Islet precursor cell (in vitro differentiated cells): ENCODE measurements around the gene DAB1.
"Not testable (repeated sequence)": the region's sequence is repeated elsewhere in the genome, so short reads cannot be mapped to it uniquely, and the experiment has no call there.

Experiments used
- DNase-seq: peaks from one replicate; pipeline ENCODE4 v3.0.0-alpha.2; 2018

The DAB1 gene

GRCh38 chr1:57265104-57265503 is 158.8 kb downstream of the DAB1 start:
- DNase-seq = no peak

DNA sequence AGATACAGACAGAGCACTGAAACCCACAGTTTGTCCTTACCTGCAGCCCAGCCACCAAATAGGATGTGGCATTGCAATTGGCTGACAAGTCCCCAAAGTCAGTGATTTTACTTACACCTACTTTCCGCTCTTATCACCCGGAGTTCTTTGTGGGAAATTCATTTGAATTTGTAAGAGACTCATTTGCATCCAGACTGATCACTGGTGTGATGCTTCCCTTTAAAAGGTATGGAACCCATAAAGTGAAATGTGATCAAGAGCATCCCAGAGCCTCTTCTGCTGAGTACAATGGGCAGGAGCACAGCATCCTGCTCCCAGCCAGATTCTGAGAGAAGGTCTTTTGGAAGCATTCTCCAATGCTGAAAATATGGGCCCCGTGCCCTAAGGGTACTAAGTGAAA is 161.4 kb downstream of the DAB1 start:
- no peak for DNase-seq

- no peak for DNase-seq
These were observed 165.1 kb downstream of the DAB1 start for GRCh38 chr1:57258557-57259325.

GRCh38 chr1:57255945-57256344 is 167.9 kb downstream of the DAB1 start:
- DNase-seq = no peak

DNA sequence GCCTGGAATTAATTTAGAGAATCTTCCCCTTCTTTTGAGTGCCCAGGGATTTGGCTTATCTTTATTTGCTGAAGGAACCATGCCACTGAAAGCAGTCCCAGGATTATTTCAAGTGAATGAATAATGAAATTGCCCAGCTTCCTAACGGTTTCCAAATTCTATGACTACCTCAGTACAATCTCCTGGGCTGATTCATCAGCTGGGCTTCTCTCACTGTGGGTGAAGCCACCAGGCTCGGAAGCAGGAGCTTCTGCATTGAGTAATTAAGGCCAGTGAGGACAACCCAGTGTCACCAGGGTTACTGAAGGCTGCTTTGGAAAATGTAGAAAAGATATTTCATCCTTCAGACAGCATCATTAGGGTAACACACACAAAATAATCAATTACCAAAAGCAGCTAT is 169.8 kb downstream of the DAB1 start:
- DNase-seq = no peak

DNA sequence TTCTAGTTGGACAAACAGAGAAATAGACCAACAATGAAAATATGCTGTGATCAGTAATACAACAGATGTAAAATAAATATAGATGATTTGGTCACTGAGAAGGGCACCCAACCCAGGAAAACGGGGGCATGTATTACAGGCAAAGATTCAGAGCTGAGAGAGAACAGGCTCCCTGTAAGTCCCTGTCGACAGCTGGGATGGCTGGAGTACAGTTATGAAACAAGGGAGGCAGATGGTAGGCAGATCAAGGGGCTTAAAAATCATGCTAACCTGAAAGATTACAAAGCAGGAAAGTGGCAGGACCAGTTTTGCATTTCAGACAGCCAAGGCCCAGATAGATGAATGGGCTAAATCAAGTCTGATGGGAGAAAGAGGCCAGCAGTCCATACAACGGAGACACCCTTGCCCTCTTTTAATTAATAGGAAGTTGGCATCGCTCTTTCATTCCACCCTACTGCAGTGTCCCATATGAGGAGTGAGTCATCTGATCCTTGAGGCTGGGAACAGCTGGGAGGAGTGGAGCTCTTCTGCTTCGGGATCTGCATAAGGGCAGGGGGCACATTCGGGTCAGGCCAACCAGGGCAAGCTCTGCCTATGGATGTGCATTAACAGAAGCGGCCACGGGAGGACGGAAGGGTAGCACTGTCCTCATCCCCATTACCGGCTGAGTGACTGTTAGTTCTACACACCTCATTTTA is 171.1 kb downstream of the DAB1 start:
- no peak for DNase-seq

- DNase-seq = no peak
These were observed 173.8 kb downstream of the DAB1 start for GRCh38 chr1:57250021-57250420.

- DNase-seq = no peak
These were observed 174.3 kb downstream of the DAB1 start for GRCh38 chr1:57249511-57249910.

GRCh38 chr1:57248830-57249229 is 175.0 kb downstream of the DAB1 start:
- no peak for DNase-seq

- DNase-seq = no peak
These were observed 185.6 kb downstream of the DAB1 start for GRCh38 chr1:57238233-57238781.

GRCh38 chr1:57235730-57236510 is 187.9 kb downstream of the DAB1 start:
- no peak for DNase-seq

DNA sequence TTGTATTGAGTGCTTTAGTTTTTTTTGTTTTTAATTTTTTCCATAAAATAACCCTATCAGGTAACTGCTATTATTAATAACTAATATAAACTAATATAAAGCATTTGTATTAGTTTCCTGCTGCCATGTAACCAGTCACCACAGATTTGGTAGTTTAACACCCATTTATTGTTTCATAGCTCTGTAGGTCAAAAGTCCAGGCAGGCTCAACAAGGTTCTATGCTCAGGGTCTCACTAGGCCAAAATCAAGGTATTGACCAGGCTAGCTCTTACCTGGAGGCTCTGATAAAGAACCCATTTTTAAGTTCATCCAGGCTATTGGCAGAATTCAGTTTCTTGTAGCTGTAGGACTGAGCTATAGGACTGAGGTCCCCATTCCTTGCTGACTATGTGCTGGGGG is 189.4 kb downstream of the DAB1 start:
- no peak for DNase-seq

GRCh38 chr1:57232500-57232899 is 191.4 kb downstream of the DAB1 start:
- no peak for DNase-seq

GRCh38 chr1:57229998-57230397 is 193.9 kb downstream of the DAB1 start:
- no peak for DNase-seq

- no peak for DNase-seq
These were observed 194.8 kb downstream of the DAB1 start for GRCh38 chr1:57229076-57229475.

GRCh38 chr1:57222801-57223200 is 201.1 kb downstream of the DAB1 start:
- no peak for DNase-seq

GRCh38 chr1:57222307-57222706 is 201.6 kb downstream of the DAB1 start:
- DNase-seq = no peak

DNA sequence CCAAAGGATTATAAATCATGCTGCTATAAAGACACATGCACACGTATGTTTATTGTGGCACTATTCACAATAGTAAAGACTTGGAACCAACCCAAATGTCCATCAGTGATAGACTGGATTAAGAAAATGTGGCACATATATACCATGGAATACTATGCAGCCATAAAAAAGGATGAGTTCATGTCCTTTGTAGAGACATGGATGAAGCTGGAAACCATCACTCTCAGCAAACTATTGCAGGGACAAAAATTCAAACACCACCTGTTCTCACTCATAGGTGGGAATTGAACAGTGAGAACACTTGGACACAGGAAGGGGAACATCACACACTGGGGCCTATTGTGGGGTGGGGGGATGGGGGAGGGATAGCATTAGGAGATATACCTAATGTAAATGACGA is 203.0 kb downstream of the DAB1 start:
- not testable (repeated sequence) for DNase-seq

- DNase-seq = peak; percentile 84
These were observed 205.3 kb downstream of the DAB1 start for GRCh38 chr1:57218487-57219079.

- DNase-seq = peak; percentile 66
These were observed 206.0 kb downstream of the DAB1 start for GRCh38 chr1:57217905-57218304.

DNA sequence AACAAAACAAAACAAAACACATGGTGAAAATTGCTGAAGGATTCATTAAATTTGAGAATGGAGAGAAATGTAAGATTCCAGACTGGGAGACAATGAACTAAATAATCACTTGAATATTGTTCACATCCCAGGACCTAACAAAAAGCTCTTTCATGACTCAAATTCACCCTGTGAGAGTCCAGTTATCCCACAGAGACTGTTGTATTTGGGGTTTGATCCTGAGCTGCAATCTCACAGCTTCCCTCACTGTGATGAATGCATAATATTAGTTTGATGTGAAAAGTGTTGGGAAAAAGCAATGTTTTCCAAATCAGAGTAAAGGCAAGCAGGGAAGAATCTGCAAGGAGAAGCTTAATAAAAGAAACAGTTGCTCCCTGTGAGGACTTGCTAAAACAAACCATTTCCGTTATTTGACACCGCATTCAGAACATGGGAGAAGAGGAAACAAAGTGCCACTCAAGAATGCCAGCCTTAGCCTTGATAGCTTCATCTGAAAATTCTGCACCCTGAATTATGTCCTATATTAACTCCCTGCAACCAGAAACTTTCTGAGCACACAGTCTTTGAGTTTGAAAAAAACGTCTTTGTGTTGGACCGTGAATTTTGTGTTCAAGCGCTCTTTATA is 208.8 kb downstream of the DAB1 start:
- no peak for DNase-seq

GRCh38 chr1:57210881-57211280 is 213.0 kb downstream of the DAB1 start:
- no peak for DNase-seq

- DNase-seq = no peak
These were observed 214.4 kb downstream of the DAB1 start for GRCh38 chr1:57209495-57209894.
